Mucosa of stomach (tissue), 1 donor: ENCODE measurements around the gene IGF2BP2.

ENCODE experiments used
- H3K27me3 ChIP-seq: one replicate; pipeline ENCODE4 v1.7.0; 2013; ENCODE audit warnings: mild to moderate bottlenecking, low read length; ENCODE audit not compliant: control insufficient read depth, insufficient read depth
- H3K36me3 ChIP-seq: one replicate; pipeline ENCODE4 v1.7.0; 2013; ENCODE audit warnings: low read length; ENCODE audit not compliant: control insufficient read depth, insufficient read depth
- H3K4me1 ChIP-seq: one replicate; pipeline ENCODE4 v1.7.0; 2013; ENCODE audit warnings: mild to moderate bottlenecking, low read length; ENCODE audit not compliant: control insufficient read depth, insufficient read depth
- H3K4me3 ChIP-seq: one replicate; pipeline ENCODE4 v1.7.0; 2013; ENCODE audit warnings: low read length
- H3K9ac ChIP-seq: one replicate; pipeline ENCODE4 v1.7.0; 2013; ENCODE audit warnings: mild to moderate bottlenecking, low read length, moderate library complexity
- H3K9me3 ChIP-seq: one replicate; pipeline ENCODE4 v1.7.0; 2013; ENCODE audit warnings: mild to moderate bottlenecking, low read length, moderate library complexity; ENCODE audit not compliant: control insufficient read depth
- donor health status: Pancreatic carcinoma.

The IGF2BP2 gene

DNA sequence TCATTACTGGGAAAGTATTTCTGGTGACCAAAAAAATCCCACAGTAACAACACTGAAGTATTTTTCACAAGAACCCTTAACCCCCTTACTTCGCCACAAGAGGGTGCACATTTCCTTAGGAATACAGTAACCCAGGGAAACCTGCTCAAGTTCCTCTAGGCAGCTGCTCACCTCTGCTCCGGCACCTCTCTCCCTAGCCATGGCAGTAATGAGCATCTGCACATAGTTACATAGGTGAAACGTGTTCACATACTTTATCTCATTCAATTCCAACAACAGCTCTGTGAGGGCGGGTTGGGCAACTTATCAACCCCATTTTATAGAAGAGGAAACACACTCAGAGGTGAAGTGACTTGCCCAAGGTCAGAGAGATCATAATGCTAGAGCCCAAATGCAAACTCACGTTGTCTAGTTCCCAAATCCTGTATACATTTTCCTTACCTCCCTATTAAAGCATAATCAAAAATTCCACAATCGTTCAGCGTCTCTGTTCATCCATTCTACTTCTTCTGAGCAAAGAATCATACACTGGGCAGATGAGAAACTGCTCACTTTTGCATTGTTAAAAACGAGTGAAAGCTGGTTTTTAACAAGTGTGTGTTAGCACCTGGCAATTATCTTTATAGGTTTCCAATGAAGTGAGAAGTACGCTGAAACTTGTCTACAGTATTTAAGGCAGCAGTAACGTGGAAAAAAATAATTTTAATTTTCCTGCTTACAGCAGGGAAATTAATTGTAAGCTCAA lies 90.7 kb downstream of the IGF2BP2 start:
- Histone ChIP-seq H3K9ac (no peak overlapping the region), H3K9me3 (no peaks in the 10 kb centered on the region), H3K4me3 (no peak overlapping the region), H3K27me3 (no peaks in the 10 kb centered on the region), H3K36me3 (no peaks in the 10 kb centered on the region), H3K4me1 (no peaks in the 10 kb centered on the region)

DNA sequence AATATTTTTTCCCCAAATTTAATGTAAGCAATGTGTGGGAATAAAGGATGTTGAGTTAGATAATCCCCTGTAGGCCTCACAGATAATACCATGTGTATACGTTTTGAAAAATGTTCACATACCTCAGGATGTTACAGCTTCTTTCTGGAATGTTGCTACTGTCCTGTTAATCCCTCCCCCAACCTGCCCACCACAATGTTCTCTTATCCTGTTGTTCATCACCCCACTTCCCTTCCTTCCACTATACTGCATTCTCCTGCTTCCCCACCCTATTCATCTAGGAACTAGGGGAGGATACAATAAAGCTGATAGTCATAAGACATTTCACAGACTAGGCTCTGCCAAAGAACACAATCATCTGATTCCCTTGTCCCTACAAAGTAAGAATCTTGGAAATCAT lies 92.1 kb downstream of the IGF2BP2 start:
- Histone ChIP-seq H3K36me3 (no peaks in the 10 kb centered on the region), H3K4me3 (no peak overlapping the region)

DNA sequence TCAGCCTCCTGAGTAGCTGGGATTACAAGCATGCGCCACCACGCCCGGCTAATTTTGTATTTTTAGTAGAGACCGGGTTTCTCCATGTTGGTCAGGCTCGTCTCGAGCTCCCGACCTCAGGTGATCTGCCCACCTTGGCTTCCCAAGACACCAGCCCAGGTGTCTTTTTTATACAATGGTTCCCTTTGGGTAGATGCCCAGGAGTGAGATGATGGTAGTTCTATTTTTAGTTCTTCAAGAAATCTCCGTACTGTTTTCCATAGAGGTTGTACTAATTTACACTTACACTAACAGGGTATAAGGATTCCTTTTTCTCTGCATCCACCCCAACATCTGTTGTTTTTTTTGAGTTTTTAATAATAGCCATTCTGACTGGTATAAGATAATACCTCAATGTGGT lies 94.3 kb downstream of the IGF2BP2 start:
- no peak overlapping the region for H3K4me3 ChIP-seq
- no peak overlapping the region for H3K9ac ChIP-seq
- H3K36me3 ChIP-seq = no peaks in the 10 kb centered on the region
- no peaks in the 10 kb centered on the region for H3K9me3 ChIP-seq
- no peaks in the 10 kb centered on the region for H3K4me1 ChIP-seq
- H3K27me3 ChIP-seq = no peaks in the 10 kb centered on the region

More for the DNA sequence above, 92.1 kb downstream of the IGF2BP2 start:
- no peaks in the 10 kb centered on the region for H3K27me3 ChIP-seq
- H3K4me1 ChIP-seq = no peaks in the 10 kb centered on the region
- no peak overlapping the region for H3K9ac ChIP-seq
- no peaks in the 10 kb centered on the region for H3K9me3 ChIP-seq

DNA sequence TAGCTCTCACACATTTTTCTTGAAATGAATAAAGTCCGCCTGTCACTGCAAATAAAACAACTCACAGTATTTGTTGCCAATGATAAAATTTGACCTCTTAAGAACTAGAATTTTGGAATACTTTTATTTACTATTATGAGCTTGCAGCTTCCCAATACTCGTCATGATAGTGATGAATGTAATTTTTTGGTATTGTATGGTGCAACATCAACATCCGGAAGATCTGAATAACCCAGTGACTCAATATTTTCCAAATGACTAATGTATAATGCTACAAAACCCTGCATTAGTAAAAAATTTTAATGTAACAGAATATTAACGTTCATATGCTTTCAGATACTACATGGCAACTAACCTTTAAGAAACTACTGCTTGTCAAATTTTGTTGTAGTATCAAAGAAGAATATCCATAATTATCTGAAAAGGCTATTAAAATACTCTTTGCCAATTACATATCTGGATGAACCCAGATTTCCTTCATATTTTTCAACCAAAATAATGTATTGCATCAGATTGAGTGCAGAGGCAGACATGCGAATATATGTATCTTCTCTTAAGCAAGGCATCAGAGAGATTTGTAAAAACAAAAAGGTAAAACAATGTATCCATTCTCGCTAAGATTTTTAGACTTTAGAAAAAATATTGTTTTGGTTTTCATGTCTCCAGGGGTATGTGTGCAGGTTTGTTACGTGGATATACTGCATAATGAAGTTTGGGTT lies 95.3 kb downstream of the IGF2BP2 start:
- no peak overlapping the region for H3K9ac ChIP-seq
- no peaks in the 10 kb centered on the region for H3K36me3 ChIP-seq
- no peaks in the 10 kb centered on the region for H3K9me3 ChIP-seq
- H3K27me3 ChIP-seq = no peaks in the 10 kb centered on the region
- H3K4me3 ChIP-seq = no peak overlapping the region
- no peaks in the 10 kb centered on the region for H3K4me1 ChIP-seq

DNA sequence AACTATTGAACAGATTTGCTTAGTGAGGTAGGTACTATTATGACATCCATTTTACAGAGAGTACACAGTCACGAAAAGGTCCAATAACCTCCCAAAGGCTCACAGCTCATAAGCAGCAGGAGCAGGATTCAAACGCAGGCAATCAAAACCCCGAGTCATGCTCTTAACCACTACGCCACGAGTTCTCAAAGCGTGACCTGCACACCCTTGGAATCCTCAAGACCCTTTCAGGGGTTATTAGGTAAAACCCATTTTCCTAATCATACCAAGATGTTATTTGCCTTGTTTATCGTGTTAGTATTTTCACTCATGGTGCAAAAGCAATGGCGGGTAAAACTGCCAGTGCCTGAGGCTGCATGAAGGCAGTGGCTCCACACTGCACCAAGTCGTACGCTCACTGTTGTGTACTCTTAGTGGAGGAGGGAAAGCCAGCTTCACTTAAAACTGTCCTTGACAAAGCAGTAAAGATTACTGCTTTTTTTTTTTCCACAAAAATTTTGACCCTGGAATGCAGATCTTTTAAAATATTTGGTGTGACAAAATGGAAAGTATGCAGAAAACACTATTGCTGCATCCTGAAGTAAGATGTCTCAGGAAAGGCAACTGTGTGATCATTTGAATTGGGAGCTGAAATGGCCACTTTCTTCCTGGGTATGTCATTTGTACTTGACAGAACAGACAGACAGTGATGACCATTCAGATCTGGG lies 96.1 kb downstream of the IGF2BP2 start:
- no peaks in the 10 kb centered on the region for H3K9me3 ChIP-seq
- no peaks in the 10 kb centered on the region for H3K36me3 ChIP-seq
- H3K4me1 ChIP-seq = no peaks in the 10 kb centered on the region
- H3K4me3 ChIP-seq = no peak overlapping the region
- no peaks in the 10 kb centered on the region for H3K27me3 ChIP-seq
- no peak overlapping the region for H3K9ac ChIP-seq

DNA sequence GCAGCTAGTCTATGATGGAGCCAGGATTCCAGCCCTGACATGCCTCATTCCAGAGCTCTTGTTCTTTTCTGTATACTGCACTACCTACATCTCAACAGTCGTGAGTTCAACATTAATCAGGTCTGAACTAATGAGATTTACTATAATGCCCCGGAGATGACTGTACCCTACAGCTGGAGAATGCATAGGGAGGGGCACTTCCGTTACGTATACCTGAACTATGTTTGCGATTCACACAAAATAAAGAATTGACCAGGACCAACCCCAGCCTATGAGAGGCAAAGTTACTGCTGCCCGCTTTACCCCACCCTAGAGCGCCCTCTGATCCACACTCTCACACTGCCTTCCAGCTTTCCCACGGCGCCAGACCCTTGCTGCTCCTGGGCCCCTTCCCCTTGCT lies 97.0 kb downstream of the IGF2BP2 start:
- no peaks in the 10 kb centered on the region for H3K4me1 ChIP-seq
- H3K9me3 ChIP-seq = no peaks in the 10 kb centered on the region
- no peak overlapping the region for H3K9ac ChIP-seq
- H3K27me3 ChIP-seq = no peaks in the 10 kb centered on the region
- no peak overlapping the region for H3K4me3 ChIP-seq
- no peaks in the 10 kb centered on the region for H3K36me3 ChIP-seq

DNA sequence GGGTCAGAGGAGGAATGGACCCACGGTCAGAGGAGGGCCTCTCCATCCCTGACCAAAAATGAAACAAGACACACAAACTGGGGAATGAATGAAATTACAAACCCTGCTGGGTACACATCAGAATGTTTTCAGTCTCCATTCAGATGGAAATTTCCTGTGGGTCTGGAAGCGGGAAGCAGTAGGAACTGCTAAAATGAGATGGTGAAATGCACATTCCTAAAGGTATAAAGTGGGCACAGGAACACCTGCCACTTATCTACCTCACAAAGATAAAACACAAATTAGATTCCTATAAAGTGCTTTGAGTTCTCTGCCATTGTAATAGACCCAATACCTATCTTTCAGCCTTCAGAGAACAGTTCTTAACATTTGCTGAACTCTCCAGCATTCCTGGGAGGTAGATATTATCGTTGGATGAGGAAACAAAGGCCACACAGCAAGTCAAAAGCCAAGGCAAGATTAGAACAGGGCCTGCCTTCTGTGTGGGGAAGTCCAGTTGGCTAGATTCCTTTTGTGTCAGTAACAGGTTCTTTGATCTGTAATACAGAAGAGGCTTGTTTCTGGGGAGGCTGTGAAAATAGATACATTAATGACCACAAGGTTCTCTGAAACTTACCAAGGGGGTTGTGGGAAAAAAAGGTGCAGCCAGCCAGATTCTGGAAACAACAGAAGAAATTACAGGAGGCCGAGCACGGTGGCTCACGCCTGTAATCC lies 98.4 kb downstream of the IGF2BP2 start:
- Histone ChIP-seq H3K36me3 (no peaks in the 10 kb centered on the region), H3K9me3 (no peaks in the 10 kb centered on the region), H3K27me3 (no peaks in the 10 kb centered on the region), H3K4me3 (no peak overlapping the region), H3K9ac (no peak overlapping the region), H3K4me1 (no peaks in the 10 kb centered on the region)

DNA sequence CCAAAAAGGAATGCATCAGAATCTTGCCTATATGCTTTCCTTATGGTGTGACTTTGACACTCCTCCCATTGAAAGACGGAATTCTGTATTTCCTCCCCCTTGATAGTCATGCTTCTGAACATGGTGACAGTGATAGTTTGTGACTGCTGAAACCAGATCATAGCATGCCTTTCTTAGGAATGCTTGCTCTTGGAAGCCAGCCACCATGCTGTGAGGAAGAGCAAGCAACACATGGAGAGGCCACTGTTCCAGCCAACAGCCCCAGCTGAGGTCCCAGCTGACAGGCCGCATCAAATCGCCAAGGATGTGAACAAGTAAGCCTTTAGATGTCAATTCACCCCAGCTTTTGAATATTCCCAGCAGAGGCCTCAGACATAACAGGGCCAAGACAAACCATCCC lies 100.1 kb downstream of the IGF2BP2 start:
- no peak overlapping the region for H3K4me3 ChIP-seq
- no peaks in the 10 kb centered on the region for H3K27me3 ChIP-seq
- no peak overlapping the region for H3K9ac ChIP-seq
- no peaks in the 10 kb centered on the region for H3K4me1 ChIP-seq
- H3K9me3 ChIP-seq = no peaks in the 10 kb centered on the region
- H3K36me3 ChIP-seq = no peaks in the 10 kb centered on the region

DNA sequence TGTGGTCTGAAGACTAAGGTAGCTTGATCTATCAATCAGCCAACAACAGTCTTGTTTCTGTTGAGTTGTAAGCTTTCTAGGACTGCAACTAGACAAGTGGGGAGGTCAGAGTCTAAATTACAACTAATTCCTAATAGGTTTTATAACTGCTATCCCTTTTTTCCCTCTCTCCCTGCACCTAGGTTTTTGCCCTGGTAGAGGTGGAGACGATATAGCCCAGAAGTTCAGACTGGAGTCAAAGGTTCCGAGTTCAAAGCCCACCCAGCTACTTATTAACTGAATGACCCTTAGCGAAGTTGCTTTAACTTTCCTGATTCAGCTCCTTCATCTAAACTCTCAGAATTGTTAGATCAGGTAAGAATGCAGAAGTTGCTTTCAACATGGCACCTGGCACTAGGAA lies 100.6 kb downstream of the IGF2BP2 start:
- Histone ChIP-seq H3K9me3 (no peaks in the 10 kb centered on the region), H3K9ac (no peak overlapping the region), H3K27me3 (no peaks in the 10 kb centered on the region), H3K36me3 (no peaks in the 10 kb centered on the region), H3K4me3 (no peak overlapping the region), H3K4me1 (no peaks in the 10 kb centered on the region)

DNA sequence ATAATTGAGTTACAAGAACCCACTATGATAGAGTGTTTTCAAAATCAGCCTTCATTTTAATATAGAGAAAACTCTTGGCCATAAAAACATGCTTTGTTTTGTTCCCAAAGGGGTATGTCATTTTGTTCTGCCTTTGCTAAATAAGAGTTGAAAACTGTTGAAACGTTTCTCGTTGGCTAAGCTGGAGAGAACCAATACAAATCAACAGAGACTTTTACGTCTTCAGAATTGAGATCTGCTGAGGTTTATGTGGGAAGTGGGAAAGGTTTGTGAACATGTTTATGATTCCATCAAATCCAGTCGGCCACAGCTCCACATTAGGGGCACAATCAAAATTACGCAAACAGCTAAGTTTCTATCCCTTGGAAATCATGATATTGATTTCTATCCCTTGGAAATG lies 102.0 kb downstream of the IGF2BP2 start:
- no peaks in the 10 kb centered on the region for H3K27me3 ChIP-seq
- peaks cover 1% of the 10 kb centered on the region for H3K4me1 ChIP-seq
- H3K9ac ChIP-seq = no peak overlapping the region
- H3K4me3 ChIP-seq = no peak overlapping the region
- H3K9me3 ChIP-seq = no peaks in the 10 kb centered on the region
- H3K36me3 ChIP-seq = no peaks in the 10 kb centered on the region

DNA sequence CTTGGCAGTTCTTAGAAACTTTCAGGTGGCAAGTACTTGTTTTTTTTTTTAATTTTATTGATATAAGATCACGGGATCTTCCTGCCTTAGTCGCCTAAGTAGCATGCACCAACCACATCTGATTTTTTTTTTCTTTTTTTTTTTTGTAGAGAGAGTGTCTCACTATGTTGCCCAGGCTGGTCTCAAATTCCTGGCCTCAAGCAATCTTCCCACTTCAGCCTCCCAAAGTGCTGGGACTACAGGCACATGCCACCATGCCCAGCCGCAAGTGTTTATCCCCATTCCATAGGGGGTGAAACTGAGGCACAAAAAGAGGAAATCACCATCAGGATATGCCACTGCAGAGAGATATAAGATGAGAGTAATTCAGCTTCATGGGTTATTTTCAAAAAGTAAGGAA lies 102.9 kb downstream of the IGF2BP2 start:
- no peaks in the 10 kb centered on the region for H3K27me3 ChIP-seq
- H3K9me3 ChIP-seq = no peaks in the 10 kb centered on the region
- no peak overlapping the region for H3K9ac ChIP-seq
- no peak overlapping the region for H3K4me3 ChIP-seq
- H3K4me1 ChIP-seq = peaks cover 9% of the 10 kb centered on the region
- no peaks in the 10 kb centered on the region for H3K36me3 ChIP-seq

DNA sequence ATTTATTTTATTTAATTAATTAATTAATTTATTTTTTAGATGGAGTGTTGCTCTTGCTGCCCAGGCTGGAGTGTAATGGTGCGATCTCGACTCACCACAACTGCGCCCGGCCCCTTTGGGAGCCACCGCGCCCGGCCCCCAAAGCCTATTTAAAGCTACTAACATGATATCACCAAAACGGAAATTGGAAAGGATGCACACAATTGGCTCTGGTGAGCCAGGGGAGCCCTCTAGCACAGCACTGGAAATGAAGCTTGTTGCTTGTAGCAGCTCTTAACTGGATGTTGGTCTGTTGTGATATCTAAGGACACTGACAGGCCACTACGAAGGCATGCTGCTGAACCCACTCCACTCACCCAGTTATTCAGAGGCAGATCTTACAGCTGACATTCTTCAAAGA lies 104.5 kb downstream of the IGF2BP2 start:
- H3K27me3 ChIP-seq = no peaks in the 10 kb centered on the region
- H3K4me3 ChIP-seq = no peak overlapping the region
- H3K4me1 ChIP-seq = peaks cover 18% of the 10 kb centered on the region
- no peak overlapping the region for H3K9ac ChIP-seq
- no peaks in the 10 kb centered on the region for H3K9me3 ChIP-seq
- no peaks in the 10 kb centered on the region for H3K36me3 ChIP-seq
